Stimulated activated CD4-positive, alpha-beta T cell treated with anti-CD3 and anti-CD28 coated beads, Interleukin-1b, Interleukin-23, amount 100 ng/mL, for 48 hours (primary cell): ENCODE data around the gene LAX1.

Source experiments
- DNase-seq: peaks from one replicate; pipeline ENCODE4 v3.0.0-alpha.2; 2020

Gene LAX1

DNA sequence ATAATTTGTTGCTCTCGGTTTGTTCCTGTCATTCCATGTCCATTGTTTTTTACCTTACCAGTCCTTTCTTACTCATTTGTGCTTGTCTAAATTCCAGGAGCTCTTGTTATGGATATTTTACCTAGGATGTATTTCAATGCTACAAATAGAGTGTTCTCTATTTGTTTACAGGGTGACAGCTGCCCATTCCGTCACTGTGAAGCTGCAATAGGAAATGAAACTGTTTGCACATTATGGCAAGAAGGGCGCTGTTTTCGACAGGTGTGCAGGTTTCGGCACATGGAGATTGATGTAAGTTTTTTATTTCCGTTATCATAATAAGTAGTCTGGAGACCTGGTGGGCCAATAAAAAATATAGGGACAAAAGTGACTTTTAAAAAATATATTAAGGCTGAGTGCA is 53.4 kb downstream of the LAX1 start:
- no peak for DNase-seq

DNA sequence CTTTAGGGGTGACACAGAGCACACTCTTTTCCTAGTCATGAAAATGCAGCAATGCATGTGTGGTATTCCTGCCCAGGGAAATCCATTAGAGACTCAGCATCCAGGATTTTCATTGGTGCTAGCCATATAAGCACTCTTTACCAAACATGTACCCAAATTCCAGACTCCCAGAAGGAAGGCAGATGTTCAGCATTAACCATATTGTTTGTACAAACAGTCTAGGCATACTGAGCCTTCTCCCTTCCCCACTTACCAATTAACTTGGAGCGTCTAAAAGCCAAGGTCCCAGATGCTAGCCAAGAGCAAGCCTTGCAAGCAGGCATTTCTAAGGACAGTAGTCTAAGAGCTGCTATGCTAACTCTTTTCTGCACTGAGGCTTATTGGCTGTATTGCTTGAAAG is 58.3 kb downstream of the LAX1 start:
- DNase-seq = no peak
